Measurements from ENCODE around the gene HLCS.

Gene HLCS

GRCh38 chr21:36734367-36735200 is 231.9 kb downstream of the HLCS start:
- no peak for DNase-seq
- H3K9me2 ChIP-seq (replicated peaks; ENCODE audit: insufficient read depth, low read length), result no peaks in the 10 kb centered on the region
- TF ChIP-seq EZH2phosphoT487 (IDR thresholded peaks at IDR 0.05; ENCODE audit: low read length) (no peak), EZH2 (optimal IDR thresholded peaks at IDR 0.05; ENCODE audit: low read depth, low read length) (no peak), CTCF (IDR thresholded peaks at IDR 0.05; ENCODE audit: low read length) (no peak)
- no peak overlapping the region for H3K27ac ChIP-seq (ENCODE audit: low read length)
- no peak overlapping the region for H3K4me2 ChIP-seq (ENCODE audit: low read depth, low read length)
- H3K9me3 ChIP-seq (replicated peaks; ENCODE audit: insufficient read depth, low read length), result no peaks in the 10 kb centered on the region
- no peaks in the 10 kb centered on the region for H3K36me3 ChIP-seq (replicated peaks; ENCODE audit: insufficient read depth, low read length)
- peaks cover 21% of the 10 kb centered on the region for H3K27me3 ChIP-seq (replicated peaks; ENCODE audit: insufficient read depth, low read length)
- no peaks in the 10 kb centered on the region for H3K4me1 ChIP-seq (ENCODE audit: low read length)
- no peaks in the 10 kb centered on the region for H3F3A ChIP-seq (ENCODE audit: insufficient read depth, low read length)
- no peak overlapping the region for H3K9ac ChIP-seq (ENCODE audit: low read length)
- H3K4me3 ChIP-seq (ENCODE audit: low read length), result no peak overlapping the region
- H2AFZ ChIP-seq (ENCODE audit: low read length), result no peak overlapping the region
- H4K20me1 ChIP-seq (ENCODE audit: insufficient read depth, low read length), result no peaks in the 10 kb centered on the region
- no peaks in the 10 kb centered on the region for H3K79me2 ChIP-seq (ENCODE audit: low read length)

- Histone ChIP-seq H3K4me1 (ENCODE audit: low read length) (no peaks in the 10 kb centered on the region), H3K9ac (ENCODE audit: low read length) (no peak overlapping the region), H3K36me3 (replicated peaks; ENCODE audit: insufficient read depth, low read length) (no peaks in the 10 kb centered on the region), H3K9me3 (replicated peaks; ENCODE audit: insufficient read depth, low read length) (no peaks in the 10 kb centered on the region), H3K27me3 (replicated peaks; ENCODE audit: insufficient read depth, low read length) (peaks cover 28% of the 10 kb centered on the region), H3K27ac (ENCODE audit: low read length) (no peak overlapping the region), H3K9me2 (replicated peaks; ENCODE audit: insufficient read depth, low read length) (no peaks in the 10 kb centered on the region), H3K4me2 (ENCODE audit: low read depth, low read length) (no peak overlapping the region), H2AFZ (ENCODE audit: low read length) (no peak overlapping the region), H3K4me3 (ENCODE audit: low read length) (no peak overlapping the region), H3K79me2 (ENCODE audit: low read length) (no peaks in the 10 kb centered on the region), H4K20me1 (ENCODE audit: insufficient read depth, low read length) (no peaks in the 10 kb centered on the region), H3F3A (ENCODE audit: insufficient read depth, low read length) (no peaks in the 10 kb centered on the region)
- TF ChIP-seq EZH2phosphoT487 (IDR thresholded peaks at IDR 0.05; ENCODE audit: low read length), result no peak
- TF ChIP-seq CTCF (IDR thresholded peaks at IDR 0.05; ENCODE audit: low read length), result no peak
- no peak for TF ChIP-seq EZH2 (optimal IDR thresholded peaks at IDR 0.05; ENCODE audit: low read depth, low read length)
- DNase-seq, result no peak
These were observed 232.6 kb downstream of the HLCS start for GRCh38 chr21:36733857-36734256.

GRCh38 chr21:36732761-36733160 is 233.7 kb downstream of the HLCS start:
- Histone ChIP-seq H3K79me2 (ENCODE audit: low read length) (no peaks in the 10 kb centered on the region), H3K27me3 (replicated peaks; ENCODE audit: insufficient read depth, low read length) (peaks cover 39% of the 10 kb centered on the region), H3K4me1 (ENCODE audit: low read length) (no peaks in the 10 kb centered on the region), H3F3A (ENCODE audit: insufficient read depth, low read length) (no peaks in the 10 kb centered on the region), H3K27ac (ENCODE audit: low read length) (no peak overlapping the region), H3K9me3 (replicated peaks; ENCODE audit: insufficient read depth, low read length) (no peaks in the 10 kb centered on the region), H3K4me2 (ENCODE audit: low read depth, low read length) (no peak overlapping the region), H3K36me3 (replicated peaks; ENCODE audit: insufficient read depth, low read length) (no peaks in the 10 kb centered on the region), H3K9me2 (replicated peaks; ENCODE audit: insufficient read depth, low read length) (no peaks in the 10 kb centered on the region), H3K4me3 (ENCODE audit: low read length) (no peak overlapping the region), H3K9ac (ENCODE audit: low read length) (no peak overlapping the region), H2AFZ (ENCODE audit: low read length) (no peak overlapping the region), H4K20me1 (ENCODE audit: insufficient read depth, low read length) (no peaks in the 10 kb centered on the region)
- no peak for TF ChIP-seq EZH2 (optimal IDR thresholded peaks at IDR 0.05; ENCODE audit: low read depth, low read length)
- TF ChIP-seq CTCF (IDR thresholded peaks at IDR 0.05; ENCODE audit: low read length), result no peak
- no peak for TF ChIP-seq EZH2phosphoT487 (IDR thresholded peaks at IDR 0.05; ENCODE audit: low read length)
- no peak for DNase-seq
